CD4-positive, alpha-beta T cell (primary cell): ENCODE results near the gene KAZALD1. TPM values are rescaled to one million over a fixed set of nuclear protein-coding genes. Genes with fewer than 3 reads are reported as not detected.

ENCODE experiments used
- ATAC-seq: fragments of 200-7000 bp; cut with Tn5 transposase; one replicate; pipeline ENCODE4 v1.10.0; 2022; ENCODE audit warnings: mild to moderate bottlenecking; ENCODE audit not compliant: poor library complexity
- CTCF ChIA-PET: fragments of 350-600 bp; sonication (Branson Sonifier 250); formaldehyde crosslinking; loops from one replicate; lab custom pipeline; 2021; ENCODE audit warnings: antibody characterized with exemption, inconsistent platforms; lab: Charles Lee
- POLR2A ChIA-PET: fragments of 350-600 bp; sonication (Branson Sonifier 250); formaldehyde crosslinking; loops from one replicate; lab custom pipeline; 2021; ENCODE audit warnings: antibody characterized with exemption, inconsistent platforms; lab: Charles Lee
- DNase-seq, 14 experiments: peaks; one replicate each; pipeline ENCODE4 v3.0.0-alpha.2; 2013 to 2020; ENCODE audit warnings: mixed read lengths in 2 of 14
- H3K27ac ChIP-seq, 2 donors: one replicate each; pipeline versions ENCODE4 v1.5.1 to v1.7.0; 2013; ENCODE audit warnings: low read length in 2 of 2, low read depth in 1 of 2, mild to moderate bottlenecking in 1 of 2
- H3K27me3 ChIP-seq, 2 experiments: 1 replicate in 1 of 2; 2 replicates in 1 of 2; pipeline versions ENCODE4 v1.6.1 to v1.7.0; 2013; ENCODE audit warnings: low read length in 2 of 2, control low read depth in 1 of 2, mild to moderate bottlenecking in 1 of 2, moderate library complexity in 1 of 2; ENCODE audit not compliant: insufficient read depth in 2 of 2, control insufficient read depth in 1 of 2
- H3K36me3 ChIP-seq: one replicate; pipeline ENCODE4 v1.6.1; 2013; ENCODE audit warnings: low read length, control low read depth; ENCODE audit not compliant: insufficient read depth
- H3K4me1 ChIP-seq: one replicate; pipeline ENCODE4 v1.6.1; 2013; ENCODE audit warnings: low read length, control low read depth; ENCODE audit not compliant: insufficient read depth
- H3K4me3 ChIP-seq: one replicate; pipeline ENCODE4 v1.5.1; 2013; ENCODE audit warnings: mild to moderate bottlenecking, low read length, moderate library complexity
- H3K9me3 ChIP-seq, 2 experiments: 1 replicate in 1 of 2; 2 replicates in 1 of 2; pipeline versions ENCODE4 v1.6.1 to v1.7.0; 2013; ENCODE audit warnings: low read length in 2 of 2, mild to moderate bottlenecking in 2 of 2, control low read depth in 1 of 2, moderate library complexity in 1 of 2; ENCODE audit not compliant: control insufficient read depth in 1 of 2, insufficient read depth in 1 of 2
- H3K27ac Mint-ChIP-seq: one replicate; pipeline ENCODE4 v1.8.0; 2020; ENCODE audit warnings: mixed read lengths
- H3K27me3 Mint-ChIP-seq: one replicate; pipeline ENCODE4 v1.8.0; 2021; ENCODE audit warnings: mixed read lengths
- H3K36me3 Mint-ChIP-seq: one replicate; pipeline ENCODE4 v1.8.0; 2021; ENCODE audit warnings: low read depth, mixed read lengths
- H3K4me1 Mint-ChIP-seq: one replicate; pipeline ENCODE4 v1.8.0; 2021; ENCODE audit warnings: low read depth, mixed read lengths
- H3K4me3 Mint-ChIP-seq: one replicate; pipeline ENCODE4 v1.8.0; 2020; ENCODE audit warnings: mild to moderate bottlenecking, mixed read lengths
- H3K9me3 Mint-ChIP-seq: one replicate; pipeline ENCODE4 v1.8.0; 2020; ENCODE audit warnings: mixed read lengths
- CTCF ChIP-seq: fragments of 200-600 bp; IDR thresholded peaks from one replicate; pipeline ENCODE4 v1.8.0; 2022; ENCODE audit warnings: antibody characterized with exemption, mild to moderate bottlenecking
- intact Hi-C, 2 experiments: fragments of 100-400 bp; cut with DNase I in 1 of 2; cut with micrococcal nuclease in 1 of 2; formaldehyde crosslinking; loops; one replicate each; pipeline versions ENCODE4 v1.15.1 to v1.9.0; 2023 to 2025; cut with DNase I, micrococcal nuclease
- total RNA-seq, 174 experiments: library from RNA in 2 of 174; stranded (reverse) in 2 of 174; gene quantifications; one replicate each; pipeline ENCODE4 v1.2.3 and lab custom pipeline; 2021 to 2026

KAZALD1 gene
- total RNA-seq, 2 experiments from 2014 or later: not detected

- Histone ChIP-seq H3K36me3 (peaks cover 40% of the 10 kb centered on the region), H3K4me3 (no peak overlapping the region), H3K27me3 (no peaks in the 10 kb centered on the region), H3K27ac (no peak overlapping the region), H3K9me3 (no peaks in the 10 kb centered on the region), H3K4me1 (peaks cover 24% of the 10 kb centered on the region)
- ATAC-seq (peak; percentile 90), DNase-seq (peak; percentile 55 to 88 (median 67))
- Mint-ChIP-seq H3K27me3 (peaks cover 5% of the 10 kb centered on the region), H3K4me3 (peak overlapping the region; percentile 9), H3K36me3 (peaks cover 37% of the 10 kb centered on the region), H3K27ac (no peak overlapping the region), H3K9me3 (no peaks in the 10 kb centered on the region), H3K4me1 (peaks cover 26% of the 10 kb centered on the region)
- POLR2A ChIA-PET: interaction anchor here (1.3 to 4.9 kb wide), 3 partner anchors 9 to 25 kb away, joined by 4 to 48 read pairs (median 24); partner anchors contain the start of genes PDZD7 and SFXN3
- TF ChIP-seq CTCF: peak; percentile 89
- CTCF ChIA-PET: interaction anchor here (0.7 to 3.7 kb wide), 15 partner anchors 9 to 754 kb away, joined by 3 to 36 read pairs (median 6); partner anchors contain the start of genes KAZALD1, PDZD7 and SFXN3
- intact Hi-C loops: loop anchor here (1.0 to 10.0 kb wide), 4 partner anchors 27 to 1703 kb away; partner anchors contain the start of genes BLOC1S2 (in 1 of the 2) and WBP1L (in 1 of the 2)
Observed at GRCh38 chr10:101041252-101041761, 20.5 kb upstream of the KAZALD1 start.

GRCh38 chr10:101042118-101042517 lies 19.7 kb upstream of the KAZALD1 start:
- Mint-ChIP-seq H3K4me1 (peaks cover 26% of the 10 kb centered on the region), H3K9me3 (no peaks in the 10 kb centered on the region), H3K27ac (peak overlapping the region; percentile 76), H3K4me3 (peak overlapping the region; percentile 95), H3K27me3 (peaks cover 14% of the 10 kb centered on the region), H3K36me3 (peaks cover 30% of the 10 kb centered on the region)
- DNase-seq (no peak), ATAC-seq (no peak)
- Histone ChIP-seq H3K27ac (no peak overlapping the region), H3K36me3 (peaks cover 32% of the 10 kb centered on the region), H3K9me3 (no peaks in the 10 kb centered on the region), H3K4me3 (no peak overlapping the region), H3K4me1 (peaks cover 24% of the 10 kb centered on the region), H3K27me3 (peaks cover 5 to 8% of the 10 kb centered on the region in 2 experiments)
- ChIA-PET POLR2A (interaction anchor here (1.0 to 4.9 kb wide), 9 partner anchors 8 to 80 kb away, joined by 3 to 48 read pairs (median 5); partner anchors contain the start of genes KAZALD1, PDZD7 and SFXN3), CTCF (interaction anchor here (0.8 to 3.7 kb wide), 12 partner anchors 9 to 506 kb away, joined by 3 to 36 read pairs (median 8); partner anchors contain the start of genes HIF1AN, KAZALD1, PDZD7 and SFXN3)
- intact Hi-C loops: loop anchor here (2.0 to 10.0 kb wide), 4 partner anchors 19 to 1703 kb away; partner anchors contain the start of genes BLOC1S2 (in 1 of the 2), KAZALD1 (in 1 of the 2) and WBP1L (in 1 of the 2)
- TF ChIP-seq CTCF: no peak

- Mint-ChIP-seq H3K4me1 (peaks cover 26% of the 10 kb centered on the region), H3K4me3 (peak overlapping the region; percentile 95), H3K9me3 (no peaks in the 10 kb centered on the region), H3K27ac (peak overlapping the region; percentile 76), H3K27me3 (peaks cover 17% of the 10 kb centered on the region), H3K36me3 (peaks cover 24% of the 10 kb centered on the region)
- ATAC-seq (peak; percentile 74), DNase-seq (peak; percentile 58 to 93 (median 77))
- peaks cover 10 to 15% of the 10 kb centered on the region in 2 experiments for H3K27me3 ChIP-seq
- H3K36me3 ChIP-seq: peaks cover 25% of the 10 kb centered on the region
- no peak for TF ChIP-seq CTCF
- peaks cover 24% of the 10 kb centered on the region for H3K4me1 ChIP-seq
- CTCF ChIA-PET: interaction anchor here (0.5 to 3.7 kb wide), 11 partner anchors 8 to 507 kb away, joined by 3 to 36 read pairs (median 5); partner anchors contain the start of genes HIF1AN, PDZD7 and SFXN3
- H3K9me3 ChIP-seq: peaks cover 0 to under 1% of the 10 kb centered on the region in 2 experiments
- H3K27ac ChIP-seq: peak overlapping the region in 1 of 2 donors; percentile 39
- H3K4me3 ChIP-seq: peak overlapping the region; percentile 66
- POLR2A ChIA-PET: interaction anchor here (0.6 to 4.9 kb wide), 10 partner anchors 11 to 79 kb away, joined by 3 to 48 read pairs (median 4); partner anchors contain the start of genes KAZALD1, PDZD7 and SFXN3
- intact Hi-C loops: loop anchor here (2.0 to 10.0 kb wide), 4 partner anchors 18 to 1702 kb away; partner anchors contain the start of genes BLOC1S2 (in 1 of the 2), KAZALD1 (in 1 of the 2) and WBP1L (in 1 of the 2)
Observed at GRCh38 chr10:101042667-101043362, 19.0 kb upstream of the KAZALD1 start.
